HG03342 (cell line): ENCODE measurements around the gene DEFB110.

ENCODE experiments used
- ATAC-seq: cut with Tn5 transposase; IDR thresholded peaks from one replicate; pipeline ENCODE4 v1.9.1; 2021; ENCODE audit warnings: mild to moderate bottlenecking, moderate library complexity; ENCODE audit not compliant: unreplicated experiment

DEFB110 gene

DNA sequence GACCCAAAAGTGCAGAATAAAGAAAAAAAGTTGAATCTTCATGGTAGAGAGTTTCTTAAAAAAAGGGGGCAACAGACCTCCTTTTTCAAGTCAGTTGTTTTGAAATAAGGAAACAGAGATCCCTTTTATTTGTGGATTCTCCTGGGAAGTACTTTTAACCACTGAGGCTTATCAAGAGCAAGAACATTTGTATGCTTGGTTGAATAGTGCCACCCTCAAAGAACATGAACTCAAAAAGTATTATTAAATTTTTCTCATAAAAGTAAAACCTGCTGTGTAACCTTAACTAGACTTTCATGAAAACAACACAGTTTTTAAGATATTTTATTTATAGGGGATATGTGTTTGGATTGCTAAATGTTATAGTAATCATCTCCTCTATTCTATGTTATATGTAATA, at the start of gene DEFB110:
Gene DEFB110 (minus strand): TSS at position 101 of the 400 bp plus-strand sequence. CDS start 59 bp downstream, at position 42.
- no peak for ATAC-seq

GRCh38 chr6:50070101-50070500, 48.3 kb upstream of the DEFB110 start:
- ATAC-seq, result no peak

GRCh38 chr6:50062051-50062450, 40.3 kb upstream of the DEFB110 start:
- ATAC-seq, result no peak

- ATAC-seq, result no peak
Observed at GRCh38 chr6:50056242-50056641, 34.4 kb upstream of the DEFB110 start.

- no peak for ATAC-seq
Observed at GRCh38 chr6:50049829-50050228, 28.0 kb upstream of the DEFB110 start, which contains the start of gene DEFB112. TSS of gene DEFB112 (minus strand) at chr6:50049929. CDS start at chr6:50049869, 60 bp downstream.

GRCh38 chr6:50047026-50047425, 25.2 kb upstream of the DEFB110 start:
- no peak for ATAC-seq

DNA sequence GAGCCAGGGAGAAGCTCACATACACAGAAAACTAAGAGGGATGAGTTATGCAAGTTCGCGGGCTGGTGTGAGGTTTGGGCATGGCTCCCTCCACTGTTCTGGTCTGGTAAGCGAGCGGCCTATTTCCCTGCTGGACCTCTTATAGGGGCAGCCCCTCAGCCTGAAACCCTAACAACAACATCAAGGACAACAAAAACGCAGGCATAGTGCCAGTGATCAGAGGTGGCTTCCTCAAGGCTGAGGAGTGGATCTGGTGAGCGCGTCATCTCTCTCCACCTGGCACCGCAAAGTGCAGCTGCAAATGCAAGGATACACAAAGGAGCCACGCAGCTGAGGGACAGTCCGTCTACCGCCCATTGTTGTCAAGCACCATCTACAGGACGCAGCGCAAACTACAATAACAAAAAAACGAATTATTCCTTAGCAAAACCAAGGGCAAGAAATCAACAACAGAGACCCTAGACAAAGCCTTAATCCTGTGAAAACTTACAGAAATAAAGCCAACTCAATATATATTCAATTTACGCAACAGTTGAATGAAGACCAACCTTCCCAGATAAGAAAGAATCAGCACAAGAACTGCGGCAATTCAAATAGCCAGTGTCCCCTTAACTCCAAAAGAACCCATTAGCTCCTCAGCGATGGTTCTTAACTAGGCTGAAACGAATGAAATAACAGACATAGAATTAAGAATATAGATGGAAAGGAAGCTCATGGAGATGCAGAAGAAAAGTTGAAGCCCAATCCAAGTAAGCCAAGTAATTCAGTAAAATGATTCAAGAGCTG, 9.2 kb upstream of the DEFB110 start:
- no peak for ATAC-seq

DNA sequence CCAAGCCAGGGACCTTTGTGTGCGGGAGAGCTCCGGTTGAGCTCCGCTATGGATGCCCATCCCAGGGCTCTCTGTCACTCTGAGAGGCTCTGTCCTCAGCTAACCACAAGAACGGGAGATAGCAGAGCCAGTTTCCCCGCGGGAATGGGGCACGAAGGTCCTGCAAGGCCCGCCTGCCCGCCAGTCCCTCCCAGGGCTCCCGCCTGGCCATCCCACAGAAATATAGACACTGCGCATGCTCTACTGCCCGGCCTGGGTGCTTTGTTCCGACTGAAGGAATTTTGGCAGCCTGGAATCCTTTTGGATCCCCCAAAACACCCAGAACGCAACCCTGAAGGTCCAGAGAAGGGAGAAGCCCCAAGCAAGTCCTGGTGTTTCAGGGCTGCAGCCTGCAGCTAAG, 8.6 kb upstream of the DEFB110 start:
- no peak for ATAC-seq

DNA sequence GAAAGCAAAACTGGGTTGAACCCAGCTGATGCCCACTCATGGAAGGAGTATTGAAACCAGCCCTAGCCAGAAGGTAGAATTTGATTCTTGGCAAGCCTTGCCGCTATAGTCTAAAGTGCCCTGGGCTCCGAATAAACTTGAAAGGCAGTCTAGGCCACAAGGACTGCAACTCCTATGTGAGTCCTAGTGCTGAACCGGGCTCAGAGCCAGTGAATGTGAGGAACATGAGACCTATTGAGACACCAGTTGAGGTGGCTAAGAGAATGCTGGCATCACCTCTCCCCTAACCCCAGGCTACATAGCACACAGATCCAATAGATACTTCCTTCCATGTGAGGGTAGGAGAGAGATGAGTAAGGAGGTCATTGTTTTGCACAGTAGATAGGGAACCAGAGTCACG, 3.5 kb upstream of the DEFB110 start:
- ATAC-seq, result no peak

DNA sequence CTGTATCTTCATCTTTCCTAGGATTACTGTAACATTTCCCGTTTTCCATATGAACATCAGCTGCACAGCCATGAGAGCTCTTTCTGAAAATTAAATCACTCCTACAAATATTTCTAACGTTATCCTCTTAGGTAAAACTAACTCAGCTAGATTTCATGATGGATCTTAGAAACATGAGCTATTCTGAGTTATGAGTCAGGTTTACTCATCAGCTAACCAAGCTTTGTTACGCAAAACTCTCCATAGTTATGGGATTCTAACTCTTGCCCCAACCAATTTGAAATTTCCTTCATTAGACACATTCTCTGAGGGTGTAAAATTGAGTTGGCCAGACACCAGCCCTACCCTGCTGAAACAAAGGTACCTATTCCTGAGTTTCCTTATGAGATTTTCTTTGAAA, 14.0 kb downstream of the DEFB110 start:
- ATAC-seq, result no peak

DNA sequence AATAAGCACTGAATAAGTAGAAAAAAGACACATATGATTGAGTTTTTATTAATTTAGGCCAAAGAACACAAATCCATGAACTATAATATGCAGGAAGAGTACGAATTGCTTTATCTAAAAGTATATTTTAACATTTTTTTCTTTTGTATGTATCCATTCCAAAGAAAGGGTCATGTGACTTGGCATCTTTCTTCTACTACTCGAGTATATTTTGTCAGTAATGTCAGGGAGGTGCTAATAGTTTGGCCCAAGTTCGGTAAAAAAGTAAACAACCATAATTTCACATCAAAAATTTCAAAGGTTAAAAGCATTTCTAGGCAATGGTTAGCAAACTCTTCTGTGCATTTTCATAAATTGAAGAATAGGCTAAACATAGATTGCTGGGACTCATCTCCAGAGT, 18.7 kb downstream of the DEFB110 start:
- ATAC-seq, result no peak

GRCh38 chr6:49995278-49995677, 26.5 kb downstream of the DEFB110 start:
- ATAC-seq, result no peak

DNA sequence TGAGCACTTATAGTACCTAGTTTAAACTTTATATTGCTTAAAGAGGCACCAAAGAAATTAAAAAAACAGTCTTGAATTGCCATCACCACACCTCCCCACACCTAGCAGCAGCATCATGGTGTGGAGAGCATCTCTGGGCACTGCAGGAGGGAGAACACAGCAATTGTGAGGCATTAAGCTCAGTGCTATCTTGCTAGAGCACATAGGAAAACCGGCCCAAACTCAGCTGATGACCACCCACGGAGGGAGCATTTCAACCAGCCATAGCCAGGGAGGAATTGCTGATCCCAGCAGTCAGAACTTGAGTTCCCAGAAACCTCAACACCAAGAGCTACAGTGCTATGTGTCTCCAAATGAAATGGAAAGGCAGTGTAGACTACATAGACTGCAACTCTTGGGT, 32.9 kb downstream of the DEFB110 start:
- no peak for ATAC-seq

DNA sequence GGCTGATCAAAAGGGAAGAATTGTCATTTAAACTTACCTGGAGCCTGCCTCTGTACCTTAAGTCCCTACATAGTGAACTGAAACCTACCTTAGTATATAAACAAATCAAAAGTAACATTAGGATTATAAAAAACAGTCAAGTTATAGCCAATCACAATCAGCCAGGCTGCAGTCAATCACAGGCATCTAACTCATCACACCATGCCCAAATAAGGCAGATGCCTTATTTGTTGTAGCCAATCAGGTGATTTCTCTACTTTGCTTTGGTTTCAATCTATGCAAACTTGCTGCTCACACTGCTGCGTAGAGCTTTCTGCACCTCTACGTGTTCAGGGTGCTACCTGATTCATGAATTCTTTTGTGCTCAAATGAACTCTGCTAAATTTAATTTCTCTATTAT, 34.0 kb downstream of the DEFB110 start:
- ATAC-seq, result no peak

- ATAC-seq, result no peak
Observed at GRCh38 chr6:49986551-49986950, 35.2 kb downstream of the DEFB110 start.

DNA sequence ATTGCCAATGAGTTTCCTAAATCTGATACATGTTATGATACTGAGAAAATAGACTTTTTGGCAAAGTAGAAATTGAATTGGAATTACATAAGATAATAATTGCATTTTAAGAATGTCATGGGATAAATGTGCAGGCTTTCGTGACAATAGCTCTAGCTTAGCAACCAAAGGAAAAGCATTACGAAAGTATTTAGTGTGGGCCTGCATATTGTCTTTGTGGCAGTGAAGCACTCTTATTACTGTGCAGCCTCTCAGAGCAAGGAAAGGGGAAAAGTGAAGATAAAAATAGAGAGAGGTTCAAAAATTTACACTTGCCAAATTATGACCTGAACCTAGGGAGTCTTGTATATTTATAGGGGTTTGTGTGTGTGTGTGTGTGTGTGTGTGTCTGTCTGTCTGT, 39.7 kb downstream of the DEFB110 start:
- no peak for ATAC-seq

DNA sequence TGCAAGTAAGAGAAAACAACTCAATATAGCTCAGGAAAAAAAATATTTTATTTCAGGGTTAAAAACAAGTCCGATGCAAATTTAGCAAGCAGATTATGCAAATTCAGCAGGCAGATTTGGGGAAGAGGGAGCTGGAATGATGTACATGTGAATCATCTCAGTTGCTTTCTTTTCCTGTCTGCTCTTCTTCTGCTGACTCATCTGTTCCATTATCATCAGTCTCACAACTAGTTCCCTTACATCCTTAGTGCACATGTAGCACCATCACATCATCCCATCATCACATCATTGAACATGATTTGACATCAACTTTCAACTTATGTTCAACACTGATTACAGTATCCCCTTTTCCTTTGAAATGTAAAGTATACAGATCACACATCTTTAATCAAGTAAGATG, 40.9 kb downstream of the DEFB110 start:
- no peak for ATAC-seq

DNA sequence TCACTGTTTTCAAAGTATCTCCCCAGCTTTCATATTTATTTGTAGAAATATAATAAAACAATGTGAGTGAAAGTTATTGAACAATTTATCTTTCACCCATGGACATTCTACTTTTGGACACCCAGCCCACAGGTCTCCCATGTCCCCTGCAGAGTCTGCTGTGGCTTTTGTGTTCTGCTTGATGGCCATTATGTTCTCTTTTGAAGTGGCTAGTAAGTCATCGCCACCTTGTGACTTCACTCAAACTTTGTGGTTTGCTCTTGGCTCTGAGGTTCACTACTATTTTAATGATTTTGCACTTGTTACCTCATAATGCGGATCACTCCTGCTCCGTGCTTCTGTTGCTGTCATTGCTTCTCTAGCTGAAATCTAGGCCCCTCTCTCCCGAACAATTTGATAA, 42.2 kb downstream of the DEFB110 start:
- ATAC-seq, result peak; percentile 33

DNA sequence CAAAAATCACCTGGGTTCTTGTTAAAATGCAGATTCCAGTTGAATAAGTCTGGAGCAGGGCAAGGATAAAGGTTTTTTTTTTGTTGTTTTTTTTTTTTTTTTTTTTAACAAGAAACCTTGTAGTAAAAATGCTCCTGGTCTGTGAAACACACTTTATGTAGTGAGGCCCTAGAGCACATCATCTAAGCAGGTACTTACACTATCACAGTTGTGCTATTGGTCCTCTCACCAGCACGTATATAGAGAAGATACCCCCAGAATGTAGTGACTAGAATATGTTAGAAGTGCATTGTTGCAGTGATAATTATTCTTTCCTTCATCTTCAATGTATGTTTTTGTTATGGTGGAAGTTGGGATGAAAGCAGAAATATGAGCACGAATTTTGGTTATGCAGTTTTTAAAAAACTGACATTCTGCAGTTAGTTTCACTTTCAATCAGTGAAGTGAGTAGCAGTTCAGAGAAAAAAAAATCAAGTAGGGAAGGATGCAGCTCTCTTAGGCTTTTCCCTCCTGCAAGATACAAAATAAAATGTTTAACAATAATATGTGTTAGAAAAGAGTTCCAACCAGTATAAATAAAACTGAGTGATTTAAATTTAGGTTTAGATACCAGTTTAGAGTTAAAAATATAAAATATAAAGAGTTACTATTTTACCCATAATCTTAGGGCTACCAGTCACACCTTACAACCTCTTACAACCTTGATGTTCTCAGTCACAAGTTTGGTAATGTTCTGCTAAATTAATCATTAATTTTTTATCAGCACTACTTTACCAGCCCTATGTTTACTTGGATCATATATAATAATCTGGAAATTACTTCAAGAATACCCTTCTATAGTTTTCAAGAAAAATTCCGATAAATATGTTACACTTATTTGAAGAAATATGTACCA, 43.2 kb downstream of the DEFB110 start:
- peak; percentile 48 for ATAC-seq

DNA sequence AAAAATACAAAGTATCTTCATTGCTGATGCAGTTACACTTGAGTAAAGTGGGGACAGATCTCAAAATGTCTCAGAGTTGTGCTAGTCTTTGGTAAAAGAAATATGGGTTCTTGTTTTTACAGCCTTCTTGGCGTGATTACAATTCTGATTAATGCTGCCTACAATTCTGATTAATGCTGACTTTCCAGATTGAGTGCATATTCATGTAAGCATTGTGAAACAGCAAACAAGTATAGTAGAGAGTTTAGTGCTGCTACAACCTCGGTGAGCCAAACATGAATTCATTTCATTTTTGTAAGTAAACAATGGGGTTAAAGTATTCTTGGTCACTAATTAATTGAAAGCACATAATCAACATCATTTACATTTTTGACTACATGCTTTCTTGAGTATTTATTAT, 52.2 kb downstream of the DEFB110 start, which contains the start of gene DEFB113:
Gene DEFB113 (minus strand): TSS at position 21 of the 400 bp plus-strand sequence. CDS start 0 bp downstream, at position 21.
- ATAC-seq, result no peak
